Islet precursor cell (in vitro differentiated cells): ENCODE data around the gene IFIT1.
"Not testable (repeated sequence)": the region's sequence is repeated elsewhere in the genome, so short reads cannot be mapped to it uniquely, and the experiment has no call there.

Experiments used
- DNase-seq: peaks from one replicate; pipeline ENCODE4 v3.0.0-alpha.2; 2018

Gene IFIT1

DNA sequence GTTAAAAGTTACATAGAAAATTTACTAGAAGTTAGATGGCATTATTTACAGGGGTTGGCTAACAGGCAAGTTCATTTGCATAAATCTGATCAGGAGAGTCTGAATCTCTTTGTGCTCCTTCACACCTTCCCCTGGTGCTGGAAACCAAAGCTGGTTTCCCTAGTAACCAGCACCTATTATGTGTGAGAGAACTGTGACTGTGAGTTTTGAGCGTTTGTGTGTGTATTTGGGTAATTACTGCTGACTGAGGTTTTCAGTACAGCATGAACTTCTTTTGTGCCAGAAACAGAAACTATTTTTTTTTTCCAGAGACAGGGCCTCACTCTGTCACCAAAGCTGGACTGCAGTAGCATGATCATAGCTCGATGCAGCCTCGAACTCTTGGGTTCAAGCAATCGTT, 24.9 kb upstream of the IFIT1 start:
- DNase-seq: no peak

DNA sequence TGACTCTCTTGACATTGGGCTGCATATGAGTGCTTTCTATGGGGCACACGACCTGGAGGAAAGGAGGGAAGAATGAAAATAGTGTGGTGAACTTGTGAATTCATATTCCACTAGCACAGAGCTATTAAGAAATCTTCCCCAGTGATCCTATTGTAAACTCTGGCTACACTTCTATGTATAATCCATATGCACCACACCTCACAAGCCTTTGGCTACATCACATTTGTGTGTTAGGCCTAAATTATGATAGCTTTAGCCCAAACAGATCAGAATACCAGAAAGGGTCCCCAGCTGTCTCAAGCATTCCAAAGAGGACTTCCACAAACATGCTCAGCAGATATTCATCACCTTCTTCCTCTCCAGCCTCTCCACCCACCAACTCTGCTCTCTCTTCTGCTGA, 24.3 kb upstream of the IFIT1 start:
- no peak for DNase-seq

DNA sequence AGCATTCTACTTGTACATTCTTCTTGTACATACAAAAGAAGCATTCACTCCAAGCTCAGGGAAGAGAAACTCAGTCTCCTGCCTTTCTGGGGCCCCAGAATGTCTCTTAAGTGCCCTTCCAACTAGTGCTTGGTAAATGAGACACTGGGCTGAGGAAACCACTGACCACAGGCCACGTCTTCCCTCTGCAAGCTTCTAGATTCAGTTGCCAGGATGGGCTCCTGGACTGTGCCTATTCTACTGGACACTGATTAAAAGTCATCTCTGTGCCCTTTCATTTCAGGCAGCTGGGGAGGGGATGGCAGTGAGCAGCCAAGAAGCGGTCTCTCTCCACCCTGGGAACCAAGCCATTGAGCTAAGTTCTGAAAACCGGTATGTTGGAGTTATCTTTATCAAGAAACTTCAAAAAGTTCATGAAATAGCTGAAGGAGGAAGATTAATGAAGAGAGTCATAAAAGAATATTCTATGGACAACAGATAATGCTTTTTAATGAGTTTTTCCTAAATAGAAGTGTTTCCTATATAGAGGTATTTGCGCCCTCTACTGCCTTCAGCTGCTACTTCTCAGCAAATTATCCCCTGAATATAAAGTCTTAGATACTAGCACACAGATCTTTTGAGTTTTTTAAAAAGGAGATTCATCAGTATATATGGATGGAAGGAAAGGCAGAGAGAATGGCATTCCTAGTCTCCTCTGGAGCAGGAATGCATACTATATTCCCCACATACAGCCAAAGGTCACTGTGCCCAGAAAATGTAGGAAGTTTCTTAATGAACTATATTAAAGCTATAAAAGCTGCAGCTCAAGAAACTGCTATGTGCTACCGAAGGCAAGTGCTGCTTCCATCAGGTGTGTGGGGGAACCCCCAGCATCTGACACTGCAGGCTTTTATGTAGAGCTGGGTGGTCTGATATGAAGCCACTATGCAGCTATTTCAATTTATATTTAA, 23.0 kb upstream of the IFIT1 start:
- DNase-seq: no peak

DNA sequence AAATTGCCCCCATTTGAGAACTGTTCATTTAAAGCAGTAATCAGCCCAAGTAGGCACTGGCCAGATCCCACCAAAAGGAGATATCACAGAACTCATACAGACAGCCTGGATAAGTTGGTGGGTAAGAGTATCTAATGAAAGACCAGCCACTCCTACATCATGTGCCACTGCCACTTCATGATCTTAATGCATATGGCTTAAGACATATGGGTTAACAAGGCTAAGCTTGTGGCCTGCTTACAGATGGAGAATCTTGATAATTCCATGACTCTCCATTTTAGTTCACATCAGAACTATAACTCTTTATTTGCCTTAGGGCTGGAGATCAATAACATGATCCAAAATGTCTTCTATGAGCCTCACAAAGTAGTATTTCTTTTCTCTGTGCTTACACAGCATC, 21.3 kb upstream of the IFIT1 start:
- no peak for DNase-seq

DNA sequence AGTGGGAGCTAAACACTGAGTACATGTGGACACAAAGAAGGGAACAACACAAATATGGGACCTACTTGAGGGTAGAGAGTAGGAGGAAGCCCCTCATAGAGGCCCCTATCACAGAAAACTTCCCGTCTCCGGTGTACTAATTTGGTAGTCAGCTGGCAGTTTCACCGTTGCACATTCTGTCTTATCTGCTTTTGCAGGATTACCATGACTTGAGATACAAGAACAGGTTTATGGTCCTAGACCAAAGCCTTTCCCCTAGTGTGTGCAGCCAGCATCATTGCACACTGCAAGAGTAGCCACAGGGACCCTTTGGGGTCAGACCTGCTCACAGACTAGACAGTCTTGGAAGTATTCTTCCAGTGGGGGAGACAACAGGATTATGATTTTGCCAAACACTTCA, 20.4 kb upstream of the IFIT1 start:
- DNase-seq: no peak

DNA sequence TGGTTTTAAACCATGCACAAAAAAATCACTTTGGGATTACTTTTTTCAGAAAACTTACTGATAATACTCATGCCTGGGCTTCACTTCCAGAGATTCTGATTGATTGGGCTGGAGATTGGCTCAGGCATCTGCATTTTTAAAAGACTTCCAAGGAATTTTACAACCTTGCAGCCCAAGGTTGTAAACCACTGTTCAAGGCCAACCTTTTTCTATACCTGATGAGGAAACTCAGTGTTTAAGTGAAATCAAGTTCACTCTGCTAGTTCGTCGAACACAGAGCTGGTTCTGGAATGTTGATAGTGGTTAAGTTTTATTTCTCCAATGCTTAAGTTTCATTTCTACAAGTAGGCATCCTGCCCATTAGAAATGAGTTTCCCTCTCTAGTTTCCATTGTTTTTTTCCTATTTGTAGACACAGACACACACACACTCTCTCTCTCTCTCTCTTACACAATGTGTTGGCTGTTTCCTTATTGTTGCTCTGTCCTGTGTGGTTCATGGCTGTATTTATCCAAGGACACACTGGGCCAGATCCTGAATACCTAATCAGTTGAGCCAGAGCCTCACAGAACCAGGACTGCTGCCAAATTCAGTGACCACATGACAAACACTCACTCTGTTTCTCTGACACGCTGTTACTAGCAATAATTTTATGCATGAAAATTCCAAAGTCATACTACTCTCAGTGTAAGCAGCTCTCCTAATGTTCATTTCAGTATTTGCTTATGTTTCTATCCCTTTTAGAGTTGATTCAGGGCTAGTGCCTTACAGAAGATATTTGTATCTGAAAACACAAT, 18.3 kb upstream of the IFIT1 start:
- DNase-seq: no peak

DNA sequence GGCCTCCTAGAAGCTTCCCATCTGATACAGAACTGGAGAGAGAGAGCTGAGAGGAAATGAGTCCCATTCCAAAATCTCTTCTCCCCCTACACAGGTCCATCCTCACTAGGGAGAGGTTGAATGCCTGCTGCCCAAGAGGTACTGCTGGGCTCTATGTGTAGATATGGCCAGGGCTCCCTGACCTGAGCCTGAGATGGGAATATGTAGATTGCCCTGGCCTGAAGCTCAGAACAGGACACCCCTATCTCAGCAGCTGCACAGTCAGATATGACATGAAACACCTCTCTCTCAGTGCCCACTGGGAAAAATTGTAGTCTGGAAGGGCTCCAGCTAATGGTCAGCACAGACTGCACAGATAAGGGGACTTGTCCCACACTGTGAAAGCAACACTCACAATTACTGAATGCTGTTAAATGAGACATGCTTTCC, 17.7 kb upstream of the IFIT1 start:
- no peak for DNase-seq

DNA sequence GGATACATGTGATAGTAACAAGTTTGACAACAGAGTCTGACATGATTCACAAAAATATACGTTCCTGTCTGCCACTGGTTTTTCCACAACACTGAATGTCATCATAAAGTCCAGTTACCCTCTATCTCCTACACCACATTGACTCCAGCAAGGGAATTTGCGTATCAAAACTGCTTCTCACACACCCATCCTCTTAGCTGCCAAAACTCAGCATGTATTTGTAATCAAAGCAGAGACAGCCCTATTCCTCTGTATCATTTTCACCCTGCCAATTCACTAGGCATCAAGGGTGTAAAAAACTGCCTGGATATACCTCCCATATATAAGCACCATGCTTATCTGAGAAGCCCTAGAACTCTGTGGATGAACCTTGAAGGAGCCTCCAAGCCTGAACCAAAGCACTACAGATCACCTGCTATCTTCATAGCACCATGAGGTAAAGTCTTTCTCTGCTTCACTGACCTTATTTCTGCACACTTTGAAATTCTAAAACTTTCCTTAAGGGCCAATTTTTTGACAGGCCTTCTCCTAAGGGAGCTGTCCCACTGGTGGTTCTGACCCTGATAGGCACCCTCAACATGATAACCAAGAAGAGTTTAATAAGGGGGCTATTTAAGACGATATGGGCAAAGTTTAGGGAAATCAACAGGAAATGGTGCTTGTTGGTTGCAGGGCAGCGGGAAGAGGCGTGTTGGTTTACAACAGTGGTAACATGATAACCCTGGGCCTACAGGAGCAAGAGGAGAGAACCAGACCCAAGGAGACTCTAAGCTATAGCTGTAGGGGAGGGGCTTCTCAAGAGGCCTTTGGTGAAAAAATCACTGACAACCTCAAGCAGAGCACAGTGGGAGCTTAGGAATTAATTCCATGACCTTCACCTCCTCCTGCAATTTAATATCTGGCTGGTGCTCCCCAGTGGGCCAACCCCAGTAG, 14.5 kb upstream of the IFIT1 start, which contains the start of gene IFIT1B:
Gene IFIT1B (plus strand): TSS at position 352 of the 933 bp plus-strand sequence. CDS start 80 bp downstream, at position 432.
- no peak for DNase-seq

DNA sequence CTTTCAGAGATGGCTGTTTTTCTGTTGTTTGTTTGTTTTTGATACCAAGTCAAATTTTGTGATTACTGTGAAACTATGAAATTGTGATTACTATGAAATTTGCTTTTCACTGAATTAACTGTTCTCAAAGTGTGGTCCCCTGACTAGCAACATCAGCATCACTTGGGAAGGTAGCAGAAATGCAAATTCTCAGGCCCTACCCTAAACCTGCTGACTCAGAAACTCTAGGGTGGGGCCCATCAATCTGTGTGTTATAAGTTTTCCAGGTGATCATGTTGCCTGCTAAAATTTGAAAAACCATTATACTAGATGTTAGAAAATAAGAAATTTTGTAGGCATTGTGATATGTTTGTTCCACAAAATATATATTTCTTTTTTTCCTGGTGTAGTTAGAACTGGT, 13.3 kb upstream of the IFIT1 start:
- no peak for DNase-seq

DNA sequence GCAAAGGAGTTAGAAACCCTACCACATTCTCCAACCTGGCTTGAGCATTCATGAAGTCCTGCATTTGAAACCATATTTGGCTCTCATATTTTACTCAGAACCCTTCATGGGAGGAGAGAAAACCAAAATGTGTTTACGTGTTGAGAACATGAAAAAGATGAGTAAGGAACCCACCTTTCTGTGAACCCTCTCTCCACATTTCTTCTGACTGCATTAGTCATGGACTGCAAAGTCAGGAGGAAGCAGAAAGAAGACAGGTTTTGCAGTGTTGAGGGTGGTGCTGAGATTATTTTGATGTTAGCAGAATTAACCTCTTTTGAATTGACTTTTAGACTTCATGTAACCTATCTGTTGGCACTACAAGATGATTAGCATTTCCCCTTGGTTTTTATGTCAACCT, 9.7 kb upstream of the IFIT1 start:
- DNase-seq: no peak

DNA sequence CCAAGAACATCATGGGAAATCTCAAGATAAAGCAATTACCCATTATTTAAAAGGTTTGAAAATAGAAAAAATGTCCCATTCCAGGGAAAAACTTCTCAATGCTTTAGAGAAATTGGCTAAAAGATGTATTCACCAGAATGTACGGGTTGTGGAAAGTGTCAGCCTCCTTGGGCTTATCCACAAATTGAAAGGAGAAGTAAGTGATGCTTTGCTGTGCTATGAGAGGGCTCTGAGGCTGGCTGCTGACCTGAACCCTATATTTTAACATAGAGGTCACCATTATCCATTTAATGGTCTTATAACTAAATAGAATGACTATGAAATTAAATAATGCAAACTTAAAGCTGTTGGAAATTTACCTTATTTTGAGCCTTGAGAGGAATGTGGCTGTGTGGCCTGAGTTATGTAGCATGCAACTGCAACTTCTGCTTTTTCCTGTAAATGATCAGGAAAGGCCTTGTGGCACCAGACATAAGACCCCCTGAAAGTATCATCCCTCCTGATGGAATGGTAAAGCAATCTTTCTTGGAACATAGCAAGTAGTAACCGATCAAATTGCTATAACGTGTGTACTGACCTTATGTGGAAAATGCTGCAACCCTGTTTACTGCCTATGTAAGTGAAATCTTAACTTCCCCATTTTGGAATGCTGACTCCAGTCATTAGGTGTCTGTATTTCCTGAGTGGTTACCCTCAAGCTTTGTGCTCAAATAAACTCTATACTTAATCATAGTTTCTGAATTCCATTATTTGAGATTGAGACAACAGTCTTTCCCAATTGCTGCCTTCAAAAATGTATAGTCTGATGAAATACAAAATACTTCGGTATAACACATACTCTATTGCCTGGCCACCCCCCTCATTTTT, 7.7 kb upstream of the IFIT1 start:
- no peak for DNase-seq

DNA sequence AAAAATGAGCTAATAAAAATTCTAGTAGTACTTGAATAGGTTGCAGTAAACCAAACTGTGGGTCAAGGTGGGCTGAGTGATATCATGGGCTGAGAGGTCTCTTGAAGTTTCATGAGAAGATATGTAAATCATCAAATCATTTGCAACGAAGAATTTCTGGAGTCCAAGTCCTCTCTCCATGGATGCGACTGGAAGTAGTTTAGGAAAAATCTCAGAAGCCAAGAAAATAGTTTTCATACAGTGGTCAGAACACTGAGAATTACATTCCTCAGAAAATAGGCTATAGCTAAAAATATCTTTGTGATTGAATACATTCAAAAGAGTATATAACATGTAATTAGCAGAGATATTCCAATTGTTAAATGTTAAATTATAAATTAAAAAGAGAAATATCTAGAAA, 3.6 kb upstream of the IFIT1 start:
- no peak for DNase-seq

DNA sequence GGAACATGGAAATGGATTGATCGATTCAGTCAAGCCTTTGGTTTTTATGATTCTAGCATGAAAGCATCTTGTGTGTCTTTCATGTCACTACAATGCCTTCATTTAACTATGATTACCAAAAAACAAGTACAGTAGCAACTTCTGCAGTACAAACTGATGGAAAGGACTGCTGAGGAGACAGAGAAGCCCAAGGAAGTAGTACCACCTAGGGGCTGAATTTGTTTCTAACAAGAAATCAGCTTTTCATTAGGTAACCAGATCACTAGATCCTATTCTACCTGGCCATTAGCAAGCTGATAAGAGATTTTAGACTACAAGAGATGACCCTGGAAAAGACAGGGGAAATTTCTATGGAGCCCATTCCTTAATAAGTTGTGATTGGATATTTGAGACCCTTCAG, 3.2 kb upstream of the IFIT1 start:
- no peak for DNase-seq

DNA sequence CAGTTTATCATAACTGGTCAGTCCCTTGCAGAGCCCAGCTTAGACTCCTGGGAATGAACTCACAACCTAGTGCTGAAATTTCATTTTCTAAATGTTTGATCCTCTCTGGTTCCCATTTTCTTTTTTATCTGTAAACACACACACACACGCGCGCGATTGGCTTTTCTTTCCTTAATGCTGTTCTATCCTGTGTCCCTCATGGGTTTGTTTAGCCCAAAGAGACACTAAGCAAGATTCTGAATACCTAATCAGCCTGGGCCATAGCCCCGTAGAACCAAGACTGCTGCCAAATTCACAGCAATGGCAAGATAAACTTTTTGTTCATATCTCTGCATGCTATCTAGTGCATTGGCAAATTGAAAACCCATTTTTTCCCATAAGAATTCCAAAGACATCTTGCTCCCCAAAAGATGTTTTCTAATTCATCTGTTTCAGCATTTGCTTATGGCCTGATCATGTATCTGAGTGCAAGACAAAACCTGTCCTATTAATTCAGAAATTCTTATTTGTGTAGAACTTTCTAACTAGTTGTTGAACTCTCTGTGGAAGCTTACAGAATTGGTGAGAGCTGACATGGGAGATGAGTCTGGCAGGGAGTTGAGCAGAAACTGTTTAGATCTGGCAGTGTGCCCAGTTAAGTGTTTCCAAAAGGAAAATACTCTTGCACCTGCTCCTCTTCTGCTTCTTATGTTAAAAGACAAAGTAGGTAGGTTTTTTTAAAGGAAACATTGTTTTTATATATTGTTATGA, 1.8 kb upstream of the IFIT1 start:
- DNase-seq: no peak

DNA sequence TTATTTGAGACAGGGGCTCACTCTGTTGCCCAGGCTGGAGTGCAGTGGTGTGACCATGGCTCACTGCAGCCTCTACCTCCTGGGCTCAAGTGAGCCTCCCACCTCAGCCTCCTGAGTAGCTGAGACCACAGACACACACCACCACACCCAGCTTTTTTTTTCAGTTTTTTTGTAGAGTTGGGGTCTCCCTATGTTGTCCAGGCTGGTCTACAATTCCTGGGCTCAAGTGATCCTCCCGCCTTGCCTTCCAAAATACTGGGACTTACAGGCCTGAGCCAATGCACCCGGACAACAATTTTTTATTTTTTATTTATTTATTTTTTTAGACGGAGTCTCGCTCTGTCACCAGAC, 1.2 kb upstream of the IFIT1 start:
- DNase-seq: not testable (repeated sequence)

DNA sequence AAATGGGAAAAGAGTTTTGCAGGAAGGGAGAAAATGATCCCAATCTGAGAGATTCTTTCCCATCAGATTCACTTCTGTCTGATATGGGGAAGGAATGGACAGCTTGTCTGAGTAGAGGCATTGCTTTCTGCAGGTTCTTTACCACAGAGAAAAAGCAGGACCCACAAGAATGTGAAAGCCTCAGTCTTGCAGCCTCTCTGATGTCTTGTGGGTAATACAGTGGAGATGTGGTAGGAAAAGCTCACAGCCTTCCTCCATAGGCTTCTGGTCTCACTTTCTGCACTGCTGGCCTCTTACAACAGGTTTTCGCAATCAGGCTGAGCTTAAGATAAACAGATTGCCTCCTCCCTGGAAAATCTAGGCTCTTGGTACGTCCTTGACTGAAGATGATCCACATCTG, 551 bp downstream of the IFIT1 start:
- DNase-seq: peak; percentile 72

DNA sequence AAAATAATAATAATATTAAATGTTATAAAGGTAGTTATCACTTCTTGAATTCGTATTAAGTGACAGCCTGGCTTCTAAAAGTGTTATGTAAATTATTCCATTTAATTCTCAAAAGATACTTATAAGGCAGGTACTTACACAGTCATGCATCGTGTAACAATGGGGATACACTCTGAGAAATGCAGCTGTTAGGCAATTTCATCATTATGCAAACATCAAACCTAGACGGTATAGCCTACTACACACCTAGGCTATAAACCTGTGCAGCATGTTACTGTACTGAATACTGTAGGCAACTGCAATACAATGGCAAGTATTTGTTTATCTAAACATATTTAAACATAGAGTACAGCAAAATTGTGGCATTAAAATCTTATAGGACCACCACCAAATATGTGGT, 1.5 kb downstream of the IFIT1 start:
- no peak for DNase-seq

DNA sequence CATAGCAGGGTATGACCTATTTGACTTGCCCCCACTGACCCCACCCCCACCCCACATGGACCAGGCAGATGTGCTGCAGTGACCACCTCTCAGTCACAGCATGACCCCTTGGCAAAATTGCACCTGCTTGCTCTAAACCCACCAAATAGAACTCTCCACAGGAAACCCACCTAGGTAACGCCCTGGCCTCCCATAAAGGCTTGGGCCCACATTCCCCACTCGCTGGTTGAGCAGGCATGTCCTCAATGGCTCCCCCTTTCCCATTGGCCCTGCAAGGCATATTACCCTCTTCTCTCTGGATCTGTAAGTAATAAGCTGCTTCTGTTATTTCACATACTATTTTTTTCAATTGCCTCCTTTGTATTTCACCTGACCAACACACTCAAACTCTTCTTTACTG, 2.7 kb downstream of the IFIT1 start:
- no peak for DNase-seq

DNA sequence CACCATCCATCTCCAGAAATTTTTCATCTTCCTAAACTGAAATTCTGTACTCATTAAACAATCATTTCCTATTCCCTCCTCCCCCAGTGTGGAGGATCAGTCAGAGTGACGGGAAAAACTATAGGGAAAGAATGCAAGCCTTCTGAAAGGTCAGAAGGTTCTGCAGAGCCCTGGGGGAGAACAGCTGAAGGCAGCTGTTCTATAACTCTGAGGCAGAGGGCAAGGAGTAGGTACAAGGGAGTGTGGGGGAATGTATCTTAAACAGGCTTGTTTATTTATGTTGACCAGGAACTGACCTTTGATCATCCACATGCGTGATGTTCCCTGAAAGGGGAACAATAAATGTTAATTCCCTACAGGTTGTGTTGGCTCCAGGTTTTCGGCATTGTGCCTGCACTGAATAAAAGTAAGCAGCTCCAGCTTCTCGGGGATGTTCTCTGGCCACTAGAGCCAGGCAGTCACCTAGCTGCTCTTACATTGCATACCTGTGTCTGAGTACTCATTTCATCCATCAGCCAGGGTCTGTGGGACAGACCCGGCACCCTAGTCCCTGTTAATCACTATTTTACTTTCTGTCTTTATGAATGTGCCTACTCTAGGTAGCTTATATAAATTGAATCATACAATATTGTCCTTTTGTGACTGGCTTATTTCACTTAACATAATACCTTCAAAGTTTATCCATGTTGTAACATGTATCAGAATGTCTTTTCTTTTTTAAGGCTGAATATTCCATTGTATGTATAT, 5.8 kb downstream of the IFIT1 start:
- no peak for DNase-seq

DNA sequence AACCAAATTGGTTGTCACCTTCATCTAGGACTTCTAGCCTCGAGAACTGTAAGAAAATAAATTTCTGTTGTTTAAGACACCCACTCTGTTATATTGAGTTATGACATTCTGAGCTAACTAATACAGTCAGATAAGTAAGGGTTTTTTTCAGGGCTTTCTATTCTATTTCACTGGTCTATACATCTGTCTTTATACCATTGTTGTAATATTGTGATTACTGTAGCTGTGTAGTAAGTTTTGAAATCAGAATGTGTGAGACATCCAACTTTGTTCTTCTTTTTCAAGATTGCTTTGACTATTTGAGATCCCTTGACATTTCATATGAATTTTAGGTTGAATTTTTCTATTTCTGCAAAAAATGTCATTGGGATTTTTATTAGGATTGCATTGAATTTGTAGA, 7.5 kb downstream of the IFIT1 start:
- no peak for DNase-seq
